Measurements from ENCODE around the gene P4HA3. TPM values are rescaled to one million over a fixed set of nuclear protein-coding genes. Genes with fewer than 3 reads are reported as not detected.
A peak's percentile ranks its signal among the peaks of the same experiment; 100 is the strongest.

P4HA3 gene
- total and polyA plus RNA-seq, 7 donors = 0.03 to 2.2 (median 0.22) TPM; not detected in 1

DNA sequence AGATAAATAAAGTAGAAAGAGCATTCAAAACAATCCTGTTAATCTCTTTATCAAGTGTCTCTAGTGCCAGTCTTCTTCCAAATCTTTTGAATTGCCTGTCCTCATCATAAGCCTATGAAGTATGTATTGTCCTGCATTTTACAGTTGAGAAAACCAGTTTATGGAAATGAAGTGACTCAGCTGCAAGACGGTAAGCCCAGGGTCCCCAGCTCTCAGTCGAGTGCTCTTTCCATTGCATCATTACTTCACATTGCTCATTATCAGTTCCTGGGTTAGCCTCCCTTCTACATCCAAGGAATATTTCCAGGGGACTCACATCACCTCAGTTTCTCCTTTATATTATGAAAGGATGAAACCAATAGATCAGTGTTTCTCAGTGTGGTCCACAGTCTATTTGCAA, 9.1 kb upstream of the P4HA3 start:
- Histone ChIP-seq H3K36me3 (ENCODE audit: insufficient read depth in 1 of 2, low read depth in 1 of 2) (no peaks in the 10 kb centered on the region), H3K4me3 (no peak overlapping the region), H3K27ac (no peak overlapping the region), H3K9me3 (peaks cover 8% of the 10 kb centered on the region), H3K4me1 (peaks cover 43% of the 10 kb centered on the region), H3K27me3 (ENCODE audit: insufficient read depth in 3 of 3, low read length in 2 of 3) (no peaks in the 10 kb centered on the region)
- TF ChIP-seq, protein P1, sequence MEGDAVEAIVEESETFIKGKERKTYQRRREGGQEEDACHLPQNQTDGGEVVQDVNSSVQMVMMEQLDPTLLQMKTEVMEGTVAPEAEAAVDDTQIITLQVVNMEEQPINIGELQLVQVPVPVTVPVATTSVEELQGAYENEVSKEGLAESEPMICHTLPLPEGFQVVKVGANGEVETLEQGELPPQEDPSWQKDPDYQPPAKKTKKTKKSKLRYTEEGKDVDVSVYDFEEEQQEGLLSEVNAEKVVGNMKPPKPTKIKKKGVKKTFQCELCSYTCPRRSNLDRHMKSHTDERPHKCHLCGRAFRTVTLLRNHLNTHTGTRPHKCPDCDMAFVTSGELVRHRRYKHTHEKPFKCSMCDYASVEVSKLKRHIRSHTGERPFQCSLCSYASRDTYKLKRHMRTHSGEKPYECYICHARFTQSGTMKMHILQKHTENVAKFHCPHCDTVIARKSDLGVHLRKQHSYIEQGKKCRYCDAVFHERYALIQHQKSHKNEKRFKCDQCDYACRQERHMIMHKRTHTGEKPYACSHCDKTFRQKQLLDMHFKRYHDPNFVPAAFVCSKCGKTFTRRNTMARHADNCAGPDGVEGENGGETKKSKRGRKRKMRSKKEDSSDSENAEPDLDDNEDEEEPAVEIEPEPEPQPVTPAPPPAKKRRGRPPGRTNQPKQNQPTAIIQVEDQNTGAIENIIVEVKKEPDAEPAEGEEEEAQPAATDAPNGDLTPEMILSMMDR (IDR thresholded peaks at IDR 0.05) = no peak
- 63 to 77% (median 74%) methylated on average over 2 of the region's 2 CpGs for WGBS, 3 donors
- ATAC-seq = no peak
- DNase-seq = no peak
- intact Hi-C loops (cut with DNase I) = loop anchor here in 1 of 2 donors (5.0 kb wide), 2 partner anchors 63 to 127 kb away; no protein-coding TSS in a partner anchor

DNA sequence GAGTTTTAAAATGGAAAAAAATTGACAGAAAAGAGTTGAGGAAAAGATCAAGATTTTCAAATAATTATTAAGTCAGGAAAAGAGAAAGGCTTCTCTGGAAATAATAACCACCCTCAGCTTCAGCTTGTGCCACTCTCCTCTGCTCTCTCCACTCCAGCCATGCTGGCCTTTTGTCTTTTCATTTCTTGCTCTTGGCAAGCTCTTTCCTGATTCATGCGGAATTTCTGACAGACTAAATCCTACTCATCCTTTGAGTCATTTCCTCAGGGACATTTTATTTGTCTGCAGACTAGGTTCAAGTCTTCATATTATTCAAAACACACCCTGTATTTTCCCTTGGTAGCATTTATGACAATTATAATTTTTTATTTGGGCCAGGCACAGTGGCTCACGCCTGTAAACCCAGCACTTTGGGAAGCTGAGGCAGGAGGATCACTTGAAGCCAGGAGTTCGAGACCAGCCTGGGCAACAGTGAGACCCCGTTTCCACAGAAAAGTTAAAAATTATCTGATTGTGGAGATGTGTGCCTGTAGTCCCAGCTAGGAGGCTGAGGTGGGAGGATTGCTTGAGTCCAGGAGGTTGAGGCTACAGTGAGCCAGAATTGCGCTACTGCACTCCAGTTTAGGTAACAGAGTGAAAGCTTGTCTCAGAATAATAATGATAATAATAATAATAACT, 7.8 kb upstream of the P4HA3 start:
- no peak overlapping the region for H3K27ac ChIP-seq
- ATAC-seq = peak; percentile 26 to 62 (median 37)
- no peaks in the 10 kb centered on the region for H3K36me3 ChIP-seq (ENCODE audit: insufficient read depth in 1 of 2, low read depth in 1 of 2)
- H3K4me3 ChIP-seq = no peak overlapping the region
- H3K9me3 ChIP-seq = peaks cover 8% of the 10 kb centered on the region
- intact Hi-C loops (cut with DNase I) = no loop called here
- DNase-seq = no peak
- TF ChIP-seq, protein P1 (IDR thresholded peaks at IDR 0.05) = no peak
- 69 to 72% (median 70%) methylated on average over 5 of the region's 5 CpGs for WGBS, 3 donors
- H3K4me1 ChIP-seq = peaks cover 36% of the 10 kb centered on the region
- no peaks in the 10 kb centered on the region for H3K27me3 ChIP-seq (ENCODE audit: insufficient read depth in 3 of 3, low read length in 2 of 3)

DNA sequence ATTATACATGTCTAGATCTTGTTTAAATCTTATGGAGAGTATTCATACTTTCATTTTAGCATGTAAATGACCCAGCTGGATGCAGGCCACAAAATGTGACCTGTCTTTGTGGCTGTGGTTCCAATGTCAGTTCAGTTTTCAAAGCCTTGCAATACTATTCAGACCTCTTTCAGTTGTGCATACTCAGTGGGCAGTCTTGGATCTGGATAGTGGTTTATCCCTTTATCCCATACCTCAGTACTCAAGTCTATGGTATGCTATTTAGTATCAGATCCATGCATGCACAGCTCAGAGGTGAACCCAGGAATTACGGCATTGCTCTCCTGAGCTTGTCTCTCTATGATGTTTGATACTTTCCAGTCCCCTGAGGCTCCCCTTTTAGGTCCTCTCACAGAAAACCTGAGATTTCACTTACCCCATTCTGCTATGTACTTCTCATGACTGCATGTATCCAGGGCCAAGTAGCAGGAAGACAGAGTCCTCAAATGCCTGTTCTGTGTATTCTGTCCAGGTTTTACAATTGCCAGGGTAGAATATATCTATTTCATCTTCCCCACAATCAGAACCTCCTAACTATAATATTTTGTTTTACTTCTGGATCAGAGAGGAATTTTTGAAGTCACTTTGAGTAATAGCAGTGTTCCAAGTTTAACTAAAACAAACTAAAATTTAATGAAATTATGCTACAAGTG, 6.9 kb upstream of the P4HA3 start:
- WGBS, 3 donors = 68 to 84% (median 68%) methylated on average over 1 of the region's 1 CpG
- DNase-seq = no peak
- Histone ChIP-seq H3K36me3 (ENCODE audit: insufficient read depth in 1 of 2, low read depth in 1 of 2) (no peaks in the 10 kb centered on the region), H3K9me3 (peaks cover 8% of the 10 kb centered on the region), H3K4me3 (no peak overlapping the region), H3K27ac (no peak overlapping the region), H3K4me1 (peaks cover 35% of the 10 kb centered on the region), H3K27me3 (ENCODE audit: insufficient read depth in 3 of 3, low read length in 2 of 3) (no peaks in the 10 kb centered on the region)
- ATAC-seq = peak in 1 of 4 donors; percentile 39
- TF ChIP-seq, protein P1 (IDR thresholded peaks at IDR 0.05) = no peak
- intact Hi-C loops (cut with DNase I) = no loop called here

DNA sequence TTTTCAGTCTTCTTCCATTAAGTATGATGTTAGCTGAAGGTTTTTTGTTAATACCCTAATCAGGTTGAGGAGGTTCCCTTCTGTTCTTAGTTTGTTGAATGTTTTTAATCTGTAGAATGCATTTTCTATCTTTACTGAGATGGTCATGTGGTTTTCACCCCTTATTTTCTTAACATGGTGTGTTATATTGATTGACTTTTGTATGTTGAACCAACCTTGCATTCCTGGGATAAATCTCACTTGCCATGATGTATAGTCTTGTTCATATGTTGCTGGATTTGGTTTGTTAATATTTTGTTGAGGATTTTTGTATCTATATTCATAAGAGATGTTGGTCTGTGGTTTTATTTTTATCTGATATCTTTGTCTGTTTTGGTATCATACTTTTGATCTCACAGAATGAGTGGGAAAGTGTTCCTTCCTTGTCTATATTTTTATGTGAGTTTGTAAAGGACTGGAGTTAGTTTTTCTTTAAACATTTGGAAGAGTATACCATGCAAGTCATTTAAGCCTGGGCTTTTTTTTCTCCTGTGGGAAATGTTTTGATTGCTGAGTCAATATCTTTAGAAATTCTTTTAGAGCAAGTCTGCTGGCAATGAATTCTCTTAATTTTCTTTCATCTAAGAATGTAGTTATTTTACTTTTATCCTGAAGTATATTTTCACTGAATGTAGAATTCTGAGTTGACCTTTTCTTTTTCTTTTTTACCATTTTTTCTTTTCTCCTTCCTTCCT, 5.5 kb upstream of the P4HA3 start:
- TF ChIP-seq, protein P1 (IDR thresholded peaks at IDR 0.05) = no peak
- Histone ChIP-seq H3K36me3 (ENCODE audit: insufficient read depth in 1 of 2, low read depth in 1 of 2) (no peaks in the 10 kb centered on the region), H3K9me3 (peaks cover 8% of the 10 kb centered on the region), H3K27me3 (ENCODE audit: insufficient read depth in 3 of 3, low read length in 2 of 3) (no peaks in the 10 kb centered on the region), H3K4me1 (peaks cover 20% of the 10 kb centered on the region), H3K4me3 (no peak overlapping the region), H3K27ac (no peak overlapping the region)
- no peak for ATAC-seq
- intact Hi-C loops (cut with DNase I) = no loop called here
- DNase-seq = no peak
